NOMO-1 treated with dmso at 0.1 percent for 144 hours (cell line): ENCODE measurements around the gene UGT2B17.

Experiments used
- DNase-seq: peaks from one replicate; lab custom pipeline; 2025; ENCODE audit not compliant: unreplicated experiment; lab: John Stamatoyannopoulos, UW

The UGT2B17 gene

DNA sequence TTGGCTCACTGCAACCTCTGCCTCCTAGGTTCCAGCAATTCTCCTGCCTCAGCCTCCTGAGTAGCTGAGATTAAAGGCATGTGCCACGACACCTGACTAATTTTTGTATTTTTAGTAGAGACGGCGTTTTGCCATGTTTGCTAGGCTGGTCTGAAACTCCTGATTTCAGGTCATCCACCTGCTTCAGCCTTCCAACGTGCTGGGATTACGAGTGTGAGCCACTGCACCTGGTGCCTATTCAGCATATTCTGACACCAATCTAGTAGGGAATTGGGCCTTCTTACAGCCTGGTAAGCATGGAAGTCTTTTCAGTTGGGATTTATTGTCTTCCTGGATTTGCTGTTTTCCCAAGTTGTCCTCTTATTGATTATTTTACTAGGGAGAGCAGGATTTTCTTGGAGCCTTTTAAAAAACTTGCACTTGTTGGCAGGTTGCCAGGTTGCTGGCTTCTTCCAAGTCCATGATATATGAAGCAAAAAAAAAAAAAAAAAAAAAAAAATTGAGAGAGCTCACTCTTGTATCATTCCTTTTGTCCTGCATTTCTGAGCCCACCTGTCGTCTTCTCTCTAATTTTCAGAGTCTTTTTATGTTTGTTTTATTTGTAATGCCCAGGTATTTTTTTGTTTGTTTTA, 85.2 kb downstream of the UGT2B17 start:
- DNase-seq: no peak

DNA sequence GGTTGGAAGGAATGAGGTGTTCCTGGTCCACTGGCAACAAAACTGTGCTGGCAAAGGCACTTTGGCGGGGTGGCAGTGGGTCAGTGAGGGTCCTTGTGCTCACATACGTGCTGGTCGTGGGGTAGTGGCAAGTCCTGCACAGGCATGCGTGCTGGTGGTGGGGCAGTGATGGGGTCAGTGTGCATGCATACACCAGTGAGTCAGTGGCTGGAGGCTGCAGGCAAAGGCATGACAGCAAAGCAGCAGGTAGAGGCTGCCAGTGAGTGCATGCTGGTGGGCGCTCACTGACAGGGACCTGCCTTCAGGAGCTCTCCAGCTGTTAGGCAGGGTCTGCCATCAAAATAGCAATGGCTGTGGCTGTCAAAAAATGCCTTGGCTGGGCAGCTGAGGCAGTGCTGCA, 86.8 kb downstream of the UGT2B17 start:
- DNase-seq: no peak
